H9 (cell line): ENCODE results near the gene OGFRL1. TPM values are rescaled to one million over a fixed set of nuclear protein-coding genes. Genes with fewer than 3 reads are reported as not detected.

ENCODE experiments used
- DNase-seq: peaks from one replicate; pipeline ENCODE4 v3.0.0-alpha.2; 2017
- H2AFZ ChIP-seq: one replicate; pipeline ENCODE4 v1.6.1; 2013; ENCODE audit warnings: mild to moderate bottlenecking, low read length, control low read depth, moderate library complexity
- H2AK5ac ChIP-seq: 2 replicates; pipeline ENCODE4 v1.6.1; 2013; ENCODE audit warnings: low read length, control low read depth, mixed read lengths; ENCODE audit not compliant: insufficient read length
- H2BK120ac ChIP-seq: one replicate; pipeline ENCODE4 v1.6.1; 2013; ENCODE audit warnings: low read depth, mild to moderate bottlenecking, low read length, control low read depth, inconsistent platforms; ENCODE audit not compliant: poor library complexity, severe bottlenecking
- H2BK12ac ChIP-seq: 2 replicates; pipeline ENCODE4 v1.6.1; 2013; ENCODE audit warnings: low read length, control low read depth, mixed read lengths, low read depth; ENCODE audit not compliant: insufficient read length
- H2BK15ac ChIP-seq: 2 replicates; pipeline ENCODE4 v1.6.1; 2013; ENCODE audit warnings: low read depth, low read length, control low read depth
- H2BK20ac ChIP-seq: one replicate; pipeline ENCODE4 v1.6.1; 2013; ENCODE audit warnings: low read depth, mild to moderate bottlenecking, low read length, control low read depth, inconsistent platforms; ENCODE audit not compliant: poor library complexity, severe bottlenecking
- H2BK5ac ChIP-seq: 2 replicates; pipeline ENCODE4 v1.6.1; 2013; ENCODE audit warnings: low read length, control low read depth, mixed read lengths; ENCODE audit not compliant: insufficient read length
- H3K14ac ChIP-seq: 2 replicates; pipeline ENCODE4 v1.6.1; 2013; ENCODE audit warnings: low read length, control low read depth; ENCODE audit not compliant: insufficient read depth
- H3K18ac ChIP-seq: 2 replicates; pipeline ENCODE4 v1.6.1; 2013; ENCODE audit warnings: low read depth, mild to moderate bottlenecking, mixed read lengths, low read length, control low read depth; ENCODE audit not compliant: insufficient read length
- H3K23ac ChIP-seq: 2 replicates; pipeline ENCODE4 v1.6.1; 2013; ENCODE audit warnings: low read length, control low read depth, mixed read lengths, low read depth; ENCODE audit not compliant: insufficient read length
- H3K23me2 ChIP-seq: 2 replicates; pipeline ENCODE4 v1.6.1; 2013; ENCODE audit warnings: low read depth, mild to moderate bottlenecking, mixed read lengths, low read length, control low read depth; ENCODE audit not compliant: insufficient read length, poor library complexity, severe bottlenecking
- H3K27ac ChIP-seq: 2 replicates; pipeline ENCODE4 v1.5.1; 2013; ENCODE audit warnings: low read length, control low read depth, mixed read lengths, low read depth; ENCODE audit not compliant: insufficient read length
- H3K27me3 ChIP-seq: 2 replicates; pipeline ENCODE4 v1.6.1; 2013; ENCODE audit warnings: low read length, control low read depth, inconsistent platforms; ENCODE audit not compliant: insufficient read depth
- H3K4ac ChIP-seq: 2 replicates; pipeline ENCODE4 v1.6.1; 2013; ENCODE audit warnings: low read depth, mild to moderate bottlenecking, control low read depth, inconsistent platforms, low read length, moderate library complexity
- H3K4me1 ChIP-seq: 2 replicates; pipeline ENCODE4 v1.6.1; 2013; ENCODE audit warnings: low read length, control low read depth, inconsistent platforms; ENCODE audit not compliant: insufficient read depth
- H3K4me2 ChIP-seq: 2 replicates; pipeline ENCODE4 v1.6.1; 2013; ENCODE audit warnings: low read length, control low read depth, mixed read lengths; ENCODE audit not compliant: insufficient read length, insufficient read depth
- H3K56ac ChIP-seq: 2 replicates; pipeline ENCODE4 v1.6.1; 2013; ENCODE audit warnings: low read depth, mild to moderate bottlenecking, mixed read lengths, low read length, control low read depth; ENCODE audit not compliant: insufficient read length
- H3K79me1 ChIP-seq: 2 replicates; pipeline ENCODE4 v1.6.1; 2013; ENCODE audit warnings: low read depth, mild to moderate bottlenecking, moderate library complexity, low read length, control low read depth, inconsistent platforms; ENCODE audit not compliant: insufficient read depth, poor library complexity, severe bottlenecking
- H3K79me2 ChIP-seq: 2 replicates; pipeline ENCODE4 v1.6.1; 2013; ENCODE audit warnings: low read length, control low read depth, inconsistent platforms; ENCODE audit not compliant: insufficient read depth
- H3K9ac ChIP-seq: 2 replicates; pipeline ENCODE4 v1.6.1; 2013; ENCODE audit warnings: low read length, control low read depth, mixed read lengths; ENCODE audit not compliant: insufficient read length; ENCODE audit errors: extremely low read depth
- H3K9me3 ChIP-seq: one replicate; pipeline ENCODE4 v1.6.1; 2013; ENCODE audit warnings: low read depth, low read length, inconsistent platforms; ENCODE audit not compliant: control insufficient read depth
- H3T11ph ChIP-seq: one replicate; pipeline ENCODE4 v1.6.1; 2013; ENCODE audit warnings: mild to moderate bottlenecking, low read length, control low read depth, inconsistent platforms
- H4K20me1 ChIP-seq: one replicate; pipeline ENCODE4 v1.6.1; 2013; ENCODE audit not compliant: control insufficient read depth, insufficient read length, insufficient read depth
- H4K5ac ChIP-seq: 2 replicates; pipeline ENCODE4 v1.6.1; 2013; ENCODE audit warnings: low read depth, mild to moderate bottlenecking, mixed read lengths, low read length, control low read depth; ENCODE audit not compliant: insufficient read length
- H4K8ac ChIP-seq: replicated peaks from 2 replicates; pipeline ENCODE4 v1.6.1; 2013; ENCODE audit warnings: low read length, control low read depth, mixed read lengths, low read depth; ENCODE audit not compliant: insufficient read length
- H4K91ac ChIP-seq: 2 replicates; pipeline ENCODE4 v1.6.1; 2013; ENCODE audit warnings: low read depth, mild to moderate bottlenecking, moderate library complexity, mixed read lengths, low read length, control low read depth; ENCODE audit not compliant: insufficient read length
- H3K27ac Mint-ChIP-seq, 3 experiments: 2 replicates in 2 of 3; 3 replicates in 1 of 3; pipeline ENCODE4 v1.8.0; 2020 to 2021; ENCODE audit warnings: mixed read lengths in 3 of 3, mild to moderate bottlenecking in 1 of 3, moderate library complexity in 1 of 3
- H3K27me3 Mint-ChIP-seq: 2 replicates; pipeline ENCODE4 v1.8.0; 2021; ENCODE audit warnings: low read depth, mild to moderate bottlenecking, moderate library complexity, mixed read lengths
- H3K36me3 Mint-ChIP-seq, 3 experiments: 2 replicates in 2 of 3; 3 replicates in 1 of 3; pipeline ENCODE4 v1.8.0; 2020 to 2021; ENCODE audit warnings: low read depth in 3 of 3, mixed read lengths in 3 of 3; ENCODE audit not compliant: insufficient read depth in 1 of 3
- H3K4me1 Mint-ChIP-seq, 2 experiments: 2 replicates each; pipeline ENCODE4 v1.8.0; 2020; ENCODE audit warnings: mixed read lengths in 2 of 2
- H3K4me3 Mint-ChIP-seq, 2 experiments: 2 replicates in 1 of 2; 3 replicates in 1 of 2; pipeline ENCODE4 v1.8.0; 2020 to 2021; ENCODE audit warnings: mild to moderate bottlenecking in 2 of 2, mixed read lengths in 2 of 2, moderate library complexity in 1 of 2
- H3K9me3 Mint-ChIP-seq, 2 experiments: 2 replicates in 1 of 2; 3 replicates in 1 of 2; pipeline ENCODE4 v1.8.0; 2020; ENCODE audit warnings: mild to moderate bottlenecking in 2 of 2, mixed read lengths in 2 of 2, moderate library complexity in 1 of 2
- CTCF ChIP-seq: fragments of 200-600 bp; sonication (generic); conservative IDR thresholded peaks from 3 replicates; pipeline ENCODE4 v1.8.0; 2021; ENCODE audit warnings: antibody characterized with exemption, mild to moderate bottlenecking
- WGBS: extraction: QIAGEN DNeasy Blood & Tissue Kit; methylation state at CpG from one replicate; pipeline ENCODE4 v1.1.7; 2013; ENCODE audit warnings: missing lambda C conversion rate, low lambda C conversion rate, mixed read lengths; ENCODE audit not compliant: insufficient read length; ENCODE audit errors: extremely low coverage; 5-methylcytosine and 5-hydroxymethylcytosine counted together
- total RNA-seq: library from RNA; stranded (reverse); gene quantifications from 2 replicates; pipeline ENCODE4 v1.2.1, GENCODE V29; 2021

The OGFRL1 gene
- total RNA-seq, 1 experiment from 2014 or later = 2.8 TPM

DNA sequence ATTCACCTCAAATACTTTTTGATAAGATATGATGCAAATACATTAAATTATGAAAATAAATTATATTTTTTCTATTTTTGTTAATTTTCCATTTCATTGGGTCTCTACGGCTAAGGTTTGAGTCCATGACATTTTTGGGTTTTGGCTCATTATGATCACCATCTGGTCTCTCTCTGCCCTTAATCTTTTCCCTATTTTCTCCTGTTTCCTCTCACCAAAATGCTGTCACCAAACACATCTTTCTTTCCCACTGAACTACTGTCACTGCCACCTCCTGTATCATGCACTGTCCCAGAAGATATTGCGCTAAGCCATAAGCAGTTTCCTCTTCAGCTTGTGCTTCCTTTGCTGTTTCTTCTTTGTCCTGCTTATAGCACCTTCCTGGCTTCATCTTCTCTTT lies 42.0 kb upstream of the OGFRL1 start:
- Histone ChIP-seq H4K91ac (no peak overlapping the region), H3K4me2 (no peak overlapping the region), H2BK120ac (no peak overlapping the region), H3K27ac (no peak overlapping the region), H3T11ph (no peak overlapping the region), H3K14ac (no peak overlapping the region), H2BK5ac (no peak overlapping the region), H3K23ac (no peak overlapping the region), H2BK20ac (no peak overlapping the region), H3K9ac (no peak overlapping the region), H2BK12ac (no peak overlapping the region), H3K56ac (no peak overlapping the region), H4K5ac (no peak overlapping the region), H3K79me1 (no peaks in the 10 kb centered on the region), H3K4me1 (peaks cover 4% of the 10 kb centered on the region; the same call in 1 of the 2 replicates), H4K8ac (no peak overlapping the region), H3K4ac (no peak overlapping the region), H2AK5ac (no peak overlapping the region), H2AFZ (no peak overlapping the region), H3K18ac (no peak overlapping the region), H3K27me3 (no peaks in the 10 kb centered on the region), H3K23me2 (no peaks in the 10 kb centered on the region), H2BK15ac (no peak overlapping the region), H4K20me1 (no peaks in the 10 kb centered on the region), H3K9me3 (no peaks in the 10 kb centered on the region), H3K79me2 (no peaks in the 10 kb centered on the region)
- Mint-ChIP-seq H3K27ac (no peak overlapping the region), H3K27me3 (no peaks in the 10 kb centered on the region; the same call in 1 of the 2 replicates), H3K9me3 (peaks cover 11 to 20% of the 10 kb centered on the region in 2 experiments; a peak in 4 of 5 replicates), H3K36me3 (peaks cover 0 to 6% (median 5%) of the 10 kb centered on the region in 3 experiments; a peak in 4 of 7 replicates), H3K4me1 (peaks cover 5 to 10% of the 10 kb centered on the region in 2 experiments), H3K4me3 (no peak overlapping the region)
- no CpG with 5 or more reads among the region's 2 CpGs for WGBS
- no peak for TF ChIP-seq CTCF
- DNase-seq = no peak
